ENCODE results near the gene ZNF385C. TPM values are rescaled to one million over a fixed set of nuclear protein-coding genes. Genes with fewer than 3 reads are reported as not detected.
A peak's percentile ranks its signal among the peaks of the same experiment; 100 is the strongest.

Gene ZNF385C
- total and polyA plus RNA-seq, 2 of the 13 experiments (the other 11 are each of a cell fraction or from before 2014, with no cell fraction given): 2.3 to 6.1 TPM

DNA sequence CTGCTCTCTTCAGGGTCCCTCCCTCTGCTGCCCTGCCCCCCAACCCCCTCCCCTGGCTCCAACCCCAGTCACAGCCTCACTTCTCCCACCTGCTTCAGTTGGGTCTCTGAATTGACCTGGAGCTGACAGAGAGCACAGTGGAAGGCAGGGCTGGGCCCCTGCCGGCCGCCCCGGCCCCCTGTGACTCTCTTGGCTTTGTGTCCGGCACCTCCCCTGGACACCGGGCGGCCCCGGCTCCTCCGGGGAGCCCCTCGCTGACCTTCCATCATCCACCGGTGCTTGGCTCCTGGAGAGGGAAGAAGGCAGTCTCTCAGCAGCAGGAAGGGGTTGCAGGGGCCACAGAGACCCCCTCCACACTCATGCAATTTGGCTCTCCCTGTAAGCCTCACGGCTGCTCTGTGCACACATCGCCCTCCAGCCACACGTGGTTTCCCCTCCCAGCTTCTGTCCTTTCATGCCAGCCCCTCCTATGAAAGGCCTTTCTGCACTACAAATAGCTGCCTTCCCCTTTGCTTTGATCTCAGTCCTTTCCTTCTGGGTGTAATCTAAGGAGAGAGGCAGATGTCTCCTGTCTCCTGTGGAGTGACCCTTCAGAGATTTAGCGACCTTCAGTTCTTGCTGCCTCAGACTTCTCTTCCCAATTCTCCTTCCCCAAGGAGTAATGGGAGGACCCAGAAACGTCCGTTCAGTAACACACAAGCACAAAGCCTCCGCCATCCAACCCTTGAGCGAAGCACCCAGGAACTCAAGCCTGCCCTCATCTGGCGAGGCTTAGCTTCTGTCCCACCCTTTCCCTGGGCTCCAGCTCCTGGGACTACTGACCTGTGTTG is 70.1 kb downstream of the ZNF385C start (continued):
- TF ChIP-seq ARID3A (IDR thresholded peaks at IDR 0.05; ENCODE audit: low read depth, low read length) (no peak), TBP (CRISPR knock-in tag; IDR thresholded peaks at IDR 0.05) (no peak), ZNF251 (CRISPR knock-in tag; IDR thresholded peaks at IDR 0.05) (no peak), POLR2G (IDR thresholded peaks at IDR 0.05; ENCODE audit: low read depth, low read length) (peak; percentile 58), TRAFD1 (CRISPR knock-in tag; IDR thresholded peaks at IDR 0.05; ENCODE audit: borderline replicate concordance) (no peak), ZNF460 (CRISPR knock-in tag; IDR thresholded peaks at IDR 0.05; ENCODE audit: borderline replicate concordance) (no peak), ZNF430 (CRISPR knock-in tag; IDR thresholded peaks at IDR 0.05) (no peak), ZNF34 (CRISPR knock-in tag; IDR thresholded peaks at IDR 0.05; ENCODE audit: borderline replicate concordance) (no peak), FOXA1 (IDR thresholded peaks at IDR 0.05) (no peak), FOXA1 (CRISPR knock-in tag; IDR thresholded peaks at IDR 0.05) (no peak), ZMAT3 (CRISPR knock-in tag; conservative IDR thresholded peaks at IDR 0.05) (no peak; the same call in 1 of the 2 replicates), ZNF616 (CRISPR knock-in tag; IDR thresholded peaks at IDR 0.05; ENCODE audit: low read depth) (no peak), EHMT2 (IDR thresholded peaks at IDR 0.05; ENCODE audit: borderline replicate concordance, low read depth, low read length) (no peak), CBX5 (CRISPR knock-in tag; IDR thresholded peaks at IDR 0.05; ENCODE audit: borderline replicate concordance) (peak; percentile 74; the same call in 1 of the 2 replicates), MBNL3 (CRISPR knock-in tag; conservative IDR thresholded peaks at IDR 0.05) (no peak), ZNF296 (CRISPR knock-in tag; conservative IDR thresholded peaks at IDR 0.05) (no peak), ZNF317 (CRISPR knock-in tag; IDR thresholded peaks at IDR 0.05) (peak; percentile 49; the same call in 1 of the 2 replicates), ZC3H4 (CRISPR knock-in tag; IDR thresholded peaks at IDR 0.05; ENCODE audit: borderline replicate concordance) (no peak)
- TF ChIP-seq, protein P1, sequence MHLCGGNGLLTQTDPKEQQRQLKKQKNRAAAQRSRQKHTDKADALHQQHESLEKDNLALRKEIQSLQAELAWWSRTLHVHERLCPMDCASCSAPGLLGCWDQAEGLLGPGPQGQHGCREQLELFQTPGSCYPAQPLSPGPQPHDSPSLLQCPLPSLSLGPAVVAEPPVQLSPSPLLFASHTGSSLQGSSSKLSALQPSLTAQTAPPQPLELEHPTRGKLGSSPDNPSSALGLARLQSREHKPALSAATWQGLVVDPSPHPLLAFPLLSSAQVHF (CRISPR knock-in tag; IDR thresholded peaks at IDR 0.05): no peak
- TF ChIP-seq, protein P2, sequence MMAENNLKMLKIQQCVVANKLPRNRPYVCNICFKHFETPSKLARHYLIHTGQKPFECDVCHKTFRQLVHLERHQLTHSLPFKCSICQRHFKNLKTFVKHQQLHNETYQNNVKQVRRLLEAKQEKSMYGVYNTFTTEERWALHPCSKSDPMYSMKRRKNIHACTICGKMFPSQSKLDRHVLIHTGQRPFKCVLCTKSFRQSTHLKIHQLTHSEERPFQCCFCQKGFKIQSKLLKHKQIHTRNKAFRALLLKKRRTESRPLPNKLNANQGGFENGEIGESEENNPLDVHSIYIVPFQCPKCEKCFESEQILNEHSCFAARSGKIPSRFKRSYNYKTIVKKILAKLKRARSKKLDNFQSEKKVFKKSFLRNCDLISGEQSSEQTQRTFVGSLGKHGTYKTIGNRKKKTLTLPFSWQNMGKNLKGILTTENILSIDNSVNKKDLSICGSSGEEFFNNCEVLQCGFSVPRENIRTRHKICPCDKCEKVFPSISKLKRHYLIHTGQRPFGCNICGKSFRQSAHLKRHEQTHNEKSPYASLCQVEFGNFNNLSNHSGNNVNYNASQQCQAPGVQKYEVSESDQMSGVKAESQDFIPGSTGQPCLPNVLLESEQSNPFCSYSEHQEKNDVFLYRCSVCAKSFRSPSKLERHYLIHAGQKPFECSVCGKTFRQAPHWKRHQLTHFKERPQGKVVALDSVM (CRISPR knock-in tag; IDR thresholded peaks at IDR 0.05): no peak
- TF ChIP-seq, protein P3, sequence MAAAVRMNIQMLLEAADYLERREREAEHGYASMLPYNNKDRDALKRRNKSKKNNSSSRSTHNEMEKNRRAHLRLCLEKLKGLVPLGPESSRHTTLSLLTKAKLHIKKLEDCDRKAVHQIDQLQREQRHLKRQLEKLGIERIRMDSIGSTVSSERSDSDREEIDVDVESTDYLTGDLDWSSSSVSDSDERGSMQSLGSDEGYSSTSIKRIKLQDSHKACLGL (CRISPR knock-in tag; IDR thresholded peaks at IDR 0.05): peak; percentile 62; the same call in 1 of the 2 replicates
- TF ChIP-seq, protein P4, sequence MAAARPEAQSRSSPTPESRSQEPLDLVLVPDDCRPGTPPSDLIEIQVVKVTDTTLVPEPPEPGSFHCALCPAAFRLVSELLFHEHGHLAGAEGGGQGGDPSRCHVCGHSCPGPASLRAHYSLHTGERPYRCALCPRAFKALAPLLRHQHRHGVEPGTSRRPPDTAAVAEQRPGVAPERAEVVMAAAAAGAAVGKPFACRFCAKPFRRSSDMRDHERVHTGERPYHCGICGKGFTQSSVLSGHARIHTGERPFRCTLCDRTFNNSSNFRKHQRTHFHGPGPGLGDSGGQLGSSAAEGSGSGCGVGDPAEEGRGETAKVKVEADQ (CRISPR knock-in tag; IDR thresholded peaks at IDR 0.05; ENCODE audit: borderline replicate concordance): no peak
